ENCODE data around the gene ZBTB12. TPM values are rescaled to one million over a fixed set of nuclear protein-coding genes. Genes with fewer than 3 reads are reported as not detected.

ZBTB12 gene
- total and polyA plus RNA-seq, 2 of the 4 experiments (the other 2 are of a cell fraction), result 2.0 to 8.5 TPM

DNA sequence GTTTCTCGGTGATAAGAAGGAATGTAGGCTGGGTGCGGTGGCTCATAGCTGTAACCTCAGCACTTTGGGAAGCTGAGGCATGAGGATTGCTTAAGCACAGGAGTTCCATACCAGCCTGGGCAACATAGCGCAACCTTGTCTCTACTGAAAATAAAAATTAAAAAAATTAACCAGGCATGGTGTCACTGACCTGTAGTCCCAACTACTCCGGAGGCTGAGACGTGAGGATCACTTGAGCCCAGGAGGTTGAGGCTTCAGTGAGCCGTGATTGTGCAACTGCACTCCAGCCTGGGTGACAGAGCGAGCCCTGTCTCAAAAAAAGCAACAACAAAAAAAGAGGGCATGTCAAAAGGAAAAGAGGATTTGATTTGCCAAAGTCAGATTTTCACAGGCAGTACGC, 43.2 kb downstream of the ZBTB12 start:
- Histone ChIP-seq H3K14ac (replicated peaks; ENCODE audit: low read depth, low read length) (no peak overlapping the region), H2BK120ac (ENCODE audit: low read depth, low read length) (no peak overlapping the region), H3K9me3 (ENCODE audit: control insufficient read depth, insufficient read depth, low read length) (no peaks in the 10 kb centered on the region), H4K5ac (ENCODE audit: low read depth, low read length) (no peak overlapping the region), H3K36me3 (ENCODE audit: control insufficient read depth, insufficient read depth, low read length) (peaks cover 23% of the 10 kb centered on the region), H2BK15ac (ENCODE audit: low read depth, low read length) (no peak overlapping the region), H3K56ac (ENCODE audit: extremely low read depth, insufficient read depth, low read length) (no peak overlapping the region), H3K9me1 (ENCODE audit: insufficient read depth, low read length) (peaks cover 2% of the 10 kb centered on the region; the same call in 1 of the 2 replicates), H2BK20ac (ENCODE audit: low read depth, low read length) (no peak overlapping the region), H2AK5ac (ENCODE audit: low read depth, low read length) (no peak overlapping the region), H3K27ac (ENCODE audit: insufficient read depth, low read length) (no peak overlapping the region), H3K79me1 (ENCODE audit: low read depth in 1 of 2, low read length in 2 of 2) (peaks cover 7 to 14% of the 10 kb centered on the region in 2 experiments; a peak in 2 of 4 replicates), H3K18ac (ENCODE audit: low read depth, low read length) (no peak overlapping the region), H3K4ac (ENCODE audit: low read depth, low read length) (no peak overlapping the region), H3K23ac (ENCODE audit: low read depth, low read length) (no peak overlapping the region), H4K20me1 (ENCODE audit: insufficient read depth, low read length) (no peaks in the 10 kb centered on the region), H3K4me3 (ENCODE audit: insufficient read depth, low read depth, low read length) (no peak overlapping the region), H2BK5ac (ENCODE audit: low read depth, low read length, poor library complexity, severe bottlenecking) (no peak overlapping the region), H3K9ac (ENCODE audit: low read depth, low read length) (no peak overlapping the region), H4K91ac (ENCODE audit: insufficient read depth, low read depth, low read length) (no peak overlapping the region), H3K4me2 (ENCODE audit: low read depth, low read length) (no peak overlapping the region), H4K8ac (ENCODE audit: low read depth in 2 of 2, low read length in 2 of 2) (no peak overlapping the region), H3K27me3 (ENCODE audit: control insufficient read depth, insufficient read depth, low read length) (no peaks in the 10 kb centered on the region), H3K4me1 (ENCODE audit: control insufficient read depth, insufficient read depth, low read length) (peaks cover 4% of the 10 kb centered on the region), H2AK9ac (replicated peaks; ENCODE audit: low read depth, low read length, poor library complexity) (no peak overlapping the region), H2AFZ (replicated peaks; ENCODE audit: low read length, poor library complexity) (no peak overlapping the region)
- ATAC-seq (ENCODE audit: low read depth) (no peak), DNase-seq (no peak)
- dilution Hi-C loops (cut with HindIII; ENCODE audit: low sequenced_read_pairs, unreplicated experiment) (no loop called here), in situ Hi-C loops (cut with MboI; ENCODE audit: low sequenced_read_pairs) (no loop called here), intact Hi-C loops (cut with micrococcal nuclease) (no loop called here)
- POLR2A ChIA-PET (ENCODE audit: unreplicated experiment), result no interaction called here
- WGBS, 2 experiments (ENCODE audit: extremely low coverage in 2 of 2, insufficient read length in 1 of 2), result 100% methylated on average over 3 of the region's 8 CpGs; no CpG with 5 or more reads in 1 of the 2 experiments
- CTCF ChIA-PET, result no interaction called here
- no peak for TF ChIP-seq BHLHE40 (IDR thresholded peaks at IDR 0.05; ENCODE audit: low read depth, low read length)
- TF ChIP-seq MXI1 (IDR thresholded peaks at IDR 0.05; ENCODE audit: borderline replicate concordance, low read depth, low read length), result no peak
- TF ChIP-seq RFX5 (IDR thresholded peaks at IDR 0.05; ENCODE audit: low read depth, low read length), result no peak
- no peak for TF ChIP-seq POLR2A (IDR thresholded peaks at IDR 0.05; ENCODE audit: low read depth, low read length)
- no peak for TF ChIP-seq CTCF (conservative IDR thresholded peaks at IDR 0.05; ENCODE audit: low read depth, low read length)
- TF ChIP-seq USF2 (IDR thresholded peaks at IDR 0.05; ENCODE audit: low read depth, low read length), result no peak
- no peak for TF ChIP-seq CEBPB (IDR thresholded peaks at IDR 0.05; ENCODE audit: low read depth, low read length)
- TF ChIP-seq MAFK (IDR thresholded peaks at IDR 0.05; ENCODE audit: low read depth, low read length), result no peak
- no peak for TF ChIP-seq SMC3 (IDR thresholded peaks at IDR 0.05; ENCODE audit: low read depth, low read length)
- no peak for TF ChIP-seq FOS (IDR thresholded peaks at IDR 0.05; ENCODE audit: low read depth, low read length)
- no peak for TF ChIP-seq CHD1 (IDR thresholded peaks at IDR 0.05; ENCODE audit: low read depth, low read length)
- TF ChIP-seq NFE2L2 (IDR thresholded peaks at IDR 0.05; ENCODE audit: low read depth, low read length), result no peak
- no peak for TF ChIP-seq RCOR1 (IDR thresholded peaks at IDR 0.05; ENCODE audit: insufficient replicate concordance, low read length)
- TF ChIP-seq MAZ (IDR thresholded peaks at IDR 0.05; ENCODE audit: borderline replicate concordance, low read depth, low read length), result no peak
- BruUV-seq (replicated peaks), result no TSS peak

Data from IMR-90 (cell line).